IMR-90 (cell line): ENCODE measurements around the gene IVNS1ABP. TPM values are rescaled to one million over a fixed set of nuclear protein-coding genes. Genes with fewer than 3 reads are reported as not detected.

Source experiments
- ATAC-seq: fragments of 200-7000 bp; cut with Tn5 transposase; 2 replicates; pipeline ENCODE4 v1.9.1; 2020; ENCODE audit warnings: low read depth, mild to moderate bottlenecking, moderate library complexity
- BruUV-seq: library from RNA; stranded (reverse); fragments of 400-500 nt; replicated peaks from 2 replicates; lab custom pipeline; 2021; lab: Mats Ljungman, UMichigan
- CTCF ChIA-PET: fragments of 300-600 bp; formaldehyde crosslinking; extraction: SDS; loops from one replicate; lab custom pipeline; 2021; ENCODE audit warnings: antibody characterized with exemption; lab: Yijun Ruan, JAX
- POLR2A ChIA-PET: fragments of 300-600 bp; sonication (Branson Sonifier 250); formaldehyde crosslinking; loops from one replicate; lab custom pipeline; 2022; ENCODE audit warnings: antibody characterized with exemption; ENCODE audit not compliant: unreplicated experiment; lab: Charles Lee
- DNase-seq: peaks from one replicate; pipeline ENCODE4 v3.0.0; 2013
- H2AFZ ChIP-seq: replicated peaks from 2 replicates; pipeline ENCODE3; 2013; ENCODE audit warnings: low read length, mild to moderate bottlenecking; ENCODE audit not compliant: poor library complexity
- H2AK5ac ChIP-seq: 2 replicates; pipeline ENCODE4 v1.6.1; 2013; ENCODE audit warnings: low read depth, low read length, inconsistent platforms
- H2AK9ac ChIP-seq: replicated peaks from 2 replicates; pipeline ENCODE3; 2013; ENCODE audit warnings: mild to moderate bottlenecking, low read depth, low read length, moderate library complexity; ENCODE audit not compliant: poor library complexity
- H2BK120ac ChIP-seq: 2 replicates; pipeline ENCODE4 v1.6.1; 2013; ENCODE audit warnings: low read depth, low read length, inconsistent platforms
- H2BK15ac ChIP-seq: 3 replicates; pipeline ENCODE4 v1.6.1; 2013; ENCODE audit warnings: low read depth, low read length, inconsistent platforms
- H2BK20ac ChIP-seq: 2 replicates; pipeline ENCODE4 v1.6.1; 2013; ENCODE audit warnings: low read depth, mild to moderate bottlenecking, inconsistent platforms, low read length, moderate library complexity
- H2BK5ac ChIP-seq: 2 replicates; pipeline ENCODE4 v1.6.1; 2013; ENCODE audit warnings: mild to moderate bottlenecking, low read depth, low read length, inconsistent platforms; ENCODE audit not compliant: poor library complexity, severe bottlenecking
- H3K14ac ChIP-seq: replicated peaks from 2 replicates; pipeline ENCODE4 v1.6.1; 2013; ENCODE audit warnings: low read depth, low read length, inconsistent platforms
- H3K18ac ChIP-seq: 2 replicates; pipeline ENCODE4 v1.6.1; 2013; ENCODE audit warnings: low read depth, low read length, control low read depth
- H3K23ac ChIP-seq: 2 replicates; pipeline ENCODE4 v1.6.1; 2013; ENCODE audit warnings: low read depth, low read length, inconsistent platforms
- H3K27ac ChIP-seq: 2 replicates; pipeline ENCODE4 v1.5.1; 2013; ENCODE audit warnings: mild to moderate bottlenecking, control low read depth, low read length; ENCODE audit not compliant: insufficient read depth
- H3K27me3 ChIP-seq: 2 replicates; pipeline ENCODE4 v1.6.1; 2013; ENCODE audit warnings: low read length; ENCODE audit not compliant: control insufficient read depth, insufficient read depth
- H3K36me3 ChIP-seq: 2 replicates; pipeline ENCODE4 v1.6.1; 2013; ENCODE audit warnings: low read length, mixed read lengths; ENCODE audit not compliant: control insufficient read depth, insufficient read depth
- H3K4ac ChIP-seq: 2 replicates; pipeline ENCODE4 v1.6.1; 2013; ENCODE audit warnings: low read depth, low read length, inconsistent platforms
- H3K4me1 ChIP-seq: 2 replicates; pipeline ENCODE4 v1.6.1; 2013; ENCODE audit warnings: low read length, mixed read lengths; ENCODE audit not compliant: control insufficient read depth, insufficient read depth
- H3K4me2 ChIP-seq: 2 replicates; pipeline ENCODE4 v1.6.1; 2013; ENCODE audit warnings: low read depth, mild to moderate bottlenecking, control low read depth, low read length, moderate library complexity
- H3K4me3 ChIP-seq: 2 replicates; pipeline ENCODE4 v1.5.1; 2013; ENCODE audit warnings: low read depth, mild to moderate bottlenecking, control low read depth, low read length, moderate library complexity; ENCODE audit not compliant: insufficient read depth
- H3K56ac ChIP-seq: 2 replicates; pipeline ENCODE4 v1.6.1; 2013; ENCODE audit warnings: low read length, inconsistent platforms; ENCODE audit not compliant: insufficient read depth; ENCODE audit errors: extremely low read depth
- H3K79me1 ChIP-seq, 2 experiments: 2 replicates each; pipeline ENCODE4 v1.6.1; 2013; ENCODE audit warnings: low read length in 2 of 2, inconsistent platforms in 1 of 2, low read depth in 1 of 2
- H3K9ac ChIP-seq: 2 replicates; pipeline ENCODE4 v1.6.1; 2013; ENCODE audit warnings: low read depth, low read length, control low read depth
- H3K9me1 ChIP-seq: 2 replicates; pipeline ENCODE4 v1.6.1; 2013; ENCODE audit warnings: low read length, inconsistent platforms; ENCODE audit not compliant: insufficient read depth
- H3K9me3 ChIP-seq: 2 replicates; pipeline ENCODE4 v1.6.1; 2013; ENCODE audit warnings: low read length; ENCODE audit not compliant: control insufficient read depth, insufficient read depth
- H4K20me1 ChIP-seq: 2 replicates; pipeline ENCODE4 v1.6.1; 2013; ENCODE audit warnings: low read length, inconsistent platforms; ENCODE audit not compliant: insufficient read depth
- H4K5ac ChIP-seq: 2 replicates; pipeline ENCODE4 v1.6.1; 2013; ENCODE audit warnings: mild to moderate bottlenecking, low read depth, low read length, control low read depth
- H4K8ac ChIP-seq, 2 experiments: 2 replicates each; pipeline ENCODE4 v1.6.1; 2013; ENCODE audit warnings: low read depth in 2 of 2, low read length in 2 of 2, control low read depth in 1 of 2, inconsistent platforms in 1 of 2
- H4K91ac ChIP-seq: 2 replicates; pipeline ENCODE4 v1.6.1; 2013; ENCODE audit warnings: low read depth, low read length, inconsistent platforms; ENCODE audit not compliant: insufficient read depth
- CEBPB ChIP-seq: IDR thresholded peaks from 2 replicates; pipeline ENCODE4 v1.6.1; 2012; ENCODE audit warnings: low read depth, low read length, improper control_type of control experiment
- FOS ChIP-seq: fragments of 150-350 bp; IDR thresholded peaks from 2 replicates; pipeline ENCODE4 v1.6.1; 2016; ENCODE audit warnings: low read depth, low read length
- POLR2A ChIP-seq: IDR thresholded peaks from 2 replicates; pipeline ENCODE4 v1.6.1; 2012; ENCODE audit warnings: mild to moderate bottlenecking, low read depth, low read length
- WGBS, 2 experiments: methylation state at CpG; one replicate each; pipeline versions ENCODE4 v1.1.5 to v1.1.7; 2013; ENCODE audit warnings: missing lambda C conversion rate in 2 of 2; ENCODE audit not compliant: insufficient read length in 1 of 2; ENCODE audit errors: extremely low coverage in 2 of 2; 5-methylcytosine and 5-hydroxymethylcytosine counted together
- dilution Hi-C: fragments of 300-500 bp; cut with HindIII; formaldehyde crosslinking; loops from one replicate; pipeline ENCODE4 v1.14.3; 2018; ENCODE audit warnings: low sequenced_read_pairs; ENCODE audit not compliant: unreplicated experiment
- in situ Hi-C: fragments of 300-500 bp; cut with MboI; formaldehyde crosslinking; loops from 3 replicates; pipeline ENCODE4 v1.14.3; 2019; ENCODE audit warnings: low sequenced_read_pairs, inconsistent platforms, mixed read lengths
- intact Hi-C: fragments of 100-400 bp; cut with micrococcal nuclease; formaldehyde crosslinking; loops from 2 replicates; pipeline ENCODE4 v1.10.0; 2022
- polyA plus RNA-seq, 3 experiments: library from polyadenylated mRNA; depleted of rRNA; stranded (reverse); fragments of >200 nt; gene quantifications; 2 replicates each; pipeline ENCODE4 v1.2.3, GENCODE V29; 2012; ENCODE audit warnings: low replicate concordance in 1 of 3
- total RNA-seq: library from RNA; depleted of rRNA; stranded (reverse); fragments of >200 nt; gene quantifications from 2 replicates; pipeline ENCODE4 v1.2.3, GENCODE V29; 2012
- TF ChIP-seq, protein P1 (sequence below): conservative IDR thresholded peaks from 2 replicates; pipeline ENCODE4 v1.5.1; 2012; ENCODE audit warnings: mild to moderate bottlenecking, low read depth, low read length, improper control_type of control experiment

The IVNS1ABP gene
- total and polyA plus RNA-seq, 2 of the 4 experiments (the other 2 are of a cell fraction) = 21.8 to 26.7 TPM

DNA sequence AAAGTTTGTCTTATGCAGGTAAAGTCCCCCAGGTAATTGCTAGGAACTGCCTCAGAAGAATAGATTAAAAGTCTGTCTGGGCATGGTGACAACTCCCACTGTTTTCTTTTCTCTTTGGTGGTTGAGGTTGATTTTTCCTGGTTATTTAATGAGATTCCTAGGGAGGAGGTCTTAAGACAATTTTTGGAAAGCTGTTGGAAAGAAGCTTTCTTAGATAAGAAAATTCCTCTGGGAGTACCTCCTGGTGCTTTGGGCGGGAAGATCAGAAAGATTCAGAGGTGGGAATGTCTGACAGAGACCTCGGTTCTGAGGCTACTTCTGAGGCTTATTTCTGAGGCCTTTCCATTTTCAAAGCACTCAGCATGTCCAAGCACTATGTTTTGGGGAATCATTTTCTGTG, 25.0 kb upstream of the IVNS1ABP start:
- Histone ChIP-seq H3K4me1 (no peaks in the 10 kb centered on the region), H4K20me1 (no peaks in the 10 kb centered on the region), H3K23ac (no peak overlapping the region), H3K27ac (no peak overlapping the region), H3K9me1 (no peaks in the 10 kb centered on the region; the same call in 1 of the 2 replicates), H3K36me3 (no peaks in the 10 kb centered on the region), H2BK120ac (no peak overlapping the region), H4K5ac (no peak overlapping the region), H3K9ac (no peak overlapping the region), H4K91ac (no peak overlapping the region), H3K79me1 (no peaks in the 10 kb centered on the region), H2AFZ (no peak overlapping the region), H2AK9ac (no peak overlapping the region), H2AK5ac (no peak overlapping the region), H3K9me3 (no peaks in the 10 kb centered on the region), H3K4ac (no peak overlapping the region), H3K14ac (no peak overlapping the region), H2BK15ac (no peak overlapping the region), H3K4me3 (no peak overlapping the region), H3K27me3 (no peaks in the 10 kb centered on the region), H3K56ac (no peak overlapping the region), H3K18ac (no peak overlapping the region), H4K8ac (no peak overlapping the region), H2BK20ac (no peak overlapping the region), H2BK5ac (no peak overlapping the region), H3K4me2 (no peak overlapping the region)
- dilution Hi-C loops (no loop called here), intact Hi-C loops (loop anchor here (10.0 kb wide), 1 partner anchor 53 kb away; no protein-coding TSS in a partner anchor), in situ Hi-C loops (no loop called here)
- WGBS, 2 experiments = 0% methylated on average over 1 of the region's 2 CpGs; no CpG with 5 or more reads in 1 of the 2 experiments
- CTCF ChIA-PET = no interaction called here
- TF ChIP-seq POLR2A = no peak
- TF ChIP-seq CEBPB = no peak
- TF ChIP-seq, protein P1, sequence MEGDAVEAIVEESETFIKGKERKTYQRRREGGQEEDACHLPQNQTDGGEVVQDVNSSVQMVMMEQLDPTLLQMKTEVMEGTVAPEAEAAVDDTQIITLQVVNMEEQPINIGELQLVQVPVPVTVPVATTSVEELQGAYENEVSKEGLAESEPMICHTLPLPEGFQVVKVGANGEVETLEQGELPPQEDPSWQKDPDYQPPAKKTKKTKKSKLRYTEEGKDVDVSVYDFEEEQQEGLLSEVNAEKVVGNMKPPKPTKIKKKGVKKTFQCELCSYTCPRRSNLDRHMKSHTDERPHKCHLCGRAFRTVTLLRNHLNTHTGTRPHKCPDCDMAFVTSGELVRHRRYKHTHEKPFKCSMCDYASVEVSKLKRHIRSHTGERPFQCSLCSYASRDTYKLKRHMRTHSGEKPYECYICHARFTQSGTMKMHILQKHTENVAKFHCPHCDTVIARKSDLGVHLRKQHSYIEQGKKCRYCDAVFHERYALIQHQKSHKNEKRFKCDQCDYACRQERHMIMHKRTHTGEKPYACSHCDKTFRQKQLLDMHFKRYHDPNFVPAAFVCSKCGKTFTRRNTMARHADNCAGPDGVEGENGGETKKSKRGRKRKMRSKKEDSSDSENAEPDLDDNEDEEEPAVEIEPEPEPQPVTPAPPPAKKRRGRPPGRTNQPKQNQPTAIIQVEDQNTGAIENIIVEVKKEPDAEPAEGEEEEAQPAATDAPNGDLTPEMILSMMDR = no peak
- no peak for TF ChIP-seq FOS
- no TSS peak for BruUV-seq
- DNase-seq (no peak), ATAC-seq (no peak)
- POLR2A ChIA-PET = no interaction called here
